Measurements from ENCODE around the gene MPV17L2. TPM values are rescaled to one million over a fixed set of nuclear protein-coding genes. Genes with fewer than 3 reads are reported as not detected.

The MPV17L2 gene
- total RNA-seq, 6 experiments from 2014 or later = 6.5 to 26.4 (median 7.5) TPM

DNA sequence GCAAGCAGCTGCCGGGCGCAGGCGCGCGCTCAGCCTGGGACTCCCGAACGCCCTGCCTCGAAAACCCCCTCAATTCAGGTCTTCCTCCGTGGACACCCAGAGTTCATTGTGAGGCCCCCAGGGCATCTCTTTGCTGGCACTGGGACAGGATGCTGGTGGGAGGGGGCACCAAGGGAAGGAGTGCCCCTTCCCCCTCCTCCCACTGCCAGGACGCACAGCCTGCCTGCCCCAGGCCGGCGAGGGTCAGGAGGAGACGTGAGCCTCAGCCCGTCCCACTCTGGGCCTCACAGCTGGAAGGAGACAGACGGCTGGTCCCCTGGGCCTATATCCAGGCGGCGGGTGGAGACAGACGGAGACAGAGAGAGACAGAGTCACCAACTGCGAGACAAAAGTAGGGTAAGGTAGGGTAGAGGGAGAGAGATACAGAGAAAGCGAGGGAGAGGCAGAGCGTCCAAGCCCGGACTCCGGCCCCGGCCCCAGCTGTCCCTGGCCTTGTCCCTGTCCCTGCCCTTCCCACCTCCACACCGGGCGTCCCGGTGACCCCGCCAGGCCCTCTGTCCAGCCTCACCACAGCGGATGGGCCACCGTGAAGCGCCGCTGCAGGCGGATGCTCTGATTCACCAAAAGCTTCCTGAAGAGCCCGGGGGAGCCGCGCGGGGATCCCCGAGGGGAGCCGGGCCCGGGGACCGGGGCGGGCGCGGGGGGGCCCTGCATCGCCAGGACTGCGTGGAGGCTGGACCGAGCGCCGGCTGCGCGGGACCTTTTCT, 32.9 kb downstream of the MPV17L2 start, which contains the start of gene PDE4C:
PDE4C (minus strand) TSS at position 737 of the 767 bp plus-strand sequence; CDS start at position 714, 23 bp downstream.
- 4% methylated on average over 18 of the region's 51 CpGs for WGBS (ENCODE audit: insufficient coverage, low coverage, low lambda C conversion rate, missing lambda C conversion rate)
- peak in 3 of 4 donors; percentile 2 to 45 (median 20) for ATAC-seq
- intact Hi-C loops (cut with DNase I) = no loop called here
- Histone ChIP-seq H3K4me1 (peaks cover 0 to 14% (median 4%) of the 10 kb centered on the region in 4 donors), H3K4me3 (no peak within 1 kb of the TSS), H3K36me3 (no peaks in the 10 kb centered on the region), H3K27ac (peak within 1 kb of the TSS in 1 of 3 donors; percentile 51), H3K27me3 (peaks cover 0 to 9% of the 10 kb centered on the region in 2 donors), H3K9me3 (no peaks in the 10 kb centered on the region)
- DNase-seq = peak; percentile 50 to 61 (median 60)
- TF ChIP-seq POLR2A (IDR thresholded peaks at IDR 0.05) = no peak
- TF ChIP-seq, protein P1, sequence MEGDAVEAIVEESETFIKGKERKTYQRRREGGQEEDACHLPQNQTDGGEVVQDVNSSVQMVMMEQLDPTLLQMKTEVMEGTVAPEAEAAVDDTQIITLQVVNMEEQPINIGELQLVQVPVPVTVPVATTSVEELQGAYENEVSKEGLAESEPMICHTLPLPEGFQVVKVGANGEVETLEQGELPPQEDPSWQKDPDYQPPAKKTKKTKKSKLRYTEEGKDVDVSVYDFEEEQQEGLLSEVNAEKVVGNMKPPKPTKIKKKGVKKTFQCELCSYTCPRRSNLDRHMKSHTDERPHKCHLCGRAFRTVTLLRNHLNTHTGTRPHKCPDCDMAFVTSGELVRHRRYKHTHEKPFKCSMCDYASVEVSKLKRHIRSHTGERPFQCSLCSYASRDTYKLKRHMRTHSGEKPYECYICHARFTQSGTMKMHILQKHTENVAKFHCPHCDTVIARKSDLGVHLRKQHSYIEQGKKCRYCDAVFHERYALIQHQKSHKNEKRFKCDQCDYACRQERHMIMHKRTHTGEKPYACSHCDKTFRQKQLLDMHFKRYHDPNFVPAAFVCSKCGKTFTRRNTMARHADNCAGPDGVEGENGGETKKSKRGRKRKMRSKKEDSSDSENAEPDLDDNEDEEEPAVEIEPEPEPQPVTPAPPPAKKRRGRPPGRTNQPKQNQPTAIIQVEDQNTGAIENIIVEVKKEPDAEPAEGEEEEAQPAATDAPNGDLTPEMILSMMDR (IDR thresholded peaks at IDR 0.05) = no peak

DNA sequence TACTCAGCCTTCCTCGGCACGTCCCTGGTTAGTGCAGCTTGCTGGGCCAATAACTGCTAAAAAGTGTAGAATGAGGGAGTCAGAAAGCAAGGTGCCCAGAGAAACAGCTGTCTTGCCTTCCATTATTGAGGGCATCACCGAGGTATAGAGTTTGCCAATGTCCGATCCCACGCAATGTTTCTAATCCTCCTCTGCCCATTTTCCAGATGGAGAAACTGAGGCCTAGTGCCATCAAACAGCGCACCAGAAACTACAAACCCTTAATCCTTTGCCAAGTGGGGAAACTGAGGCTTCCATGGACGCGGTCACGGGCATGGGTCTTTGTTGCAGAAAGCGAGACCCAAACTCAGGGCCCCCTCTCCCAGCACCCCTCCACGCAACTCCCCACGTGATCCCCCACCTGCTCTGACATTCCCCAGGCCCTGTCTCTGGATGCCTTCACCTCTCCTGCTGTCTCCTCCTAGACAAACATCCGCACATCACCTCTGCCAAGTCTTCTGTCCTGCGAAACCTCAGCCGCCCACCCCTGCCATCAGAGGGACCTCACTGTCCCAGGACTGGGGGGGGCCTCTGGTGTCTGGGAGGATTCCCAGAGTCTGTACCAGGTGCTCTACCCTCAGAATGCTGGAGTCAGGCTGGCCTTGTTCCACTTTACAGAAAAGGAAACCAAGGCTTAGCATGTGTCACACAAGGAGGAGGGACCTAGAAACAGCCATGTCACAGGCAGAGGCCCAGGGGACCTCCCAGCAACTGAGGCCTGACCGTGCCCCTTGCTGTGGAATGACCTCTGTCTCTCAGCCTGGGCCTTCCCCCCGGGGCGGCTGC, 34.1 kb downstream of the MPV17L2 start:
- Histone ChIP-seq H3K27me3 (peaks cover 0 to 9% of the 10 kb centered on the region in 2 donors), H3K4me3 (no peak overlapping the region)

DNA sequence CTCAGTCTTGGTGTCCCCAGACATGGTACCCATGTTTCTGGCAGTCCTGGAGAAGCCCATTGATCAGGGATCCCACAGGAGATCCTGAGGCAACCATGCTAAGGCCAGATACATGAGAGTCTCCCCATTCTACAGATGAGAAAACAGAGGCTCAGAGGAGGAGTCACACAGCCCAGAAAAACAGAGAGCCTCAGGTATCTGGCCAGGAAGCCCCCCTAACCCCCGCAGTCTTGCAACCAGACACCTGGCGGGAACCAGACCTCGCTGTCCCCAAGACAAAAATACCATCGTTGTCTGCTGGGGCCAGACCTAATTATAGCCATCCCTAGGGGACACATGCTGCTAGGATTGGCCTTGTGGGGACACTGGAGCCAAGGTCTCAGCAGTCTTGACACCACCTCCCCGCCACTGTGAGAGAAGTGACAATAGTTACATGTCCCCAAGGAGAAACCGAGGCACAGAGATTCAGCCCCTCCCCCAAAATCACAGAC, 34.8 kb downstream of the MPV17L2 start:
- Histone ChIP-seq H3K27ac (no peak overlapping the region), H3K36me3 (no peaks in the 10 kb centered on the region), H3K4me1 (peaks cover 0 to 14% (median 4%) of the 10 kb centered on the region in 4 donors), H3K27me3 (peaks cover 0 to 9% of the 10 kb centered on the region in 2 donors), H3K4me3 (no peak overlapping the region), H3K9me3 (no peaks in the 10 kb centered on the region)
- intact Hi-C loops (cut with DNase I) = no loop called here
- DNase-seq (no peak), ATAC-seq (no peak)
- 50% methylated on average over 1 of the region's 6 CpGs for WGBS (ENCODE audit: insufficient coverage, low coverage, low lambda C conversion rate, missing lambda C conversion rate)
- TF ChIP-seq, protein P1 (IDR thresholded peaks at IDR 0.05) = no peak
- TF ChIP-seq POLR2A (IDR thresholded peaks at IDR 0.05) = no peak

More for the DNA sequence above, 34.1 kb downstream of the MPV17L2 start:
- Histone ChIP-seq H3K27ac (no peak overlapping the region), H3K4me1 (peaks cover 0 to 14% (median 4%) of the 10 kb centered on the region in 4 donors), H3K36me3 (no peaks in the 10 kb centered on the region), H3K9me3 (no peaks in the 10 kb centered on the region)
- WGBS (ENCODE audit: insufficient coverage, low coverage, low lambda C conversion rate, missing lambda C conversion rate) = 65% methylated on average over 5 of the region's 18 CpGs
- TF ChIP-seq, protein P1 (IDR thresholded peaks at IDR 0.05) = no peak
- TF ChIP-seq POLR2A (IDR thresholded peaks at IDR 0.05) = no peak
- intact Hi-C loops (cut with DNase I) = no loop called here
- DNase-seq (no peak), ATAC-seq (no peak)

DNA sequence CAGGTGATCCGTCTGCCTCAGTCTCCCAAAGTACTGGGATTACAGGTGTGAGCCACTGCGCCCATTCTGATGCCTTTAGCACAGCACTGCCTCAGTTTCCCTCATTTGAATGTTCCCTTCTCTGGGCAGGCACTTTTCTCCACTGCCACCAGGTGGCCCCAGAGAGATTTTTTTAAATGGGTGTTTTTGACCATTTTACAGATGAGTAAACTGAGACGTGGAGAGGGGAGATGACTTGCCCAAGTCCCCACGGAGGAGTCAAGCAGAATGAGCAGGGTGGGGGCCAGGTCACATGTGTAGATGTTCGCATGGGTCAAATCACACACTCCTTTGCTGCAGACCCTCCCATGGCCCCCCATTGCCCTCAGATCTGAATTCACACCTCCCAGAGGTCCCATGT, 36.5 kb downstream of the MPV17L2 start:
- peaks cover 0 to 14% (median 4%) of the 10 kb centered on the region in 4 donors for H3K4me1 ChIP-seq
- no peak overlapping the region for H3K27ac ChIP-seq
- TF ChIP-seq, protein P1 (IDR thresholded peaks at IDR 0.05) = peak; percentile 19 to 32 (median 22)
- TF ChIP-seq POLR2A (IDR thresholded peaks at IDR 0.05) = no peak
- no peaks in the 10 kb centered on the region for H3K9me3 ChIP-seq
- ATAC-seq (no peak), DNase-seq (no peak)
- 71% methylated on average over 1 of the region's 5 CpGs for WGBS (ENCODE audit: insufficient coverage, low coverage, low lambda C conversion rate, missing lambda C conversion rate)
- intact Hi-C loops (cut with DNase I) = no loop called here
- peaks cover 0 to 9% of the 10 kb centered on the region in 2 donors for H3K27me3 ChIP-seq
- H3K4me3 ChIP-seq = no peak overlapping the region
- H3K36me3 ChIP-seq = no peaks in the 10 kb centered on the region
